HepG2 (cell line): ENCODE data around the gene LRBA. TPM values are rescaled to one million over a fixed set of nuclear protein-coding genes. Genes with fewer than 3 reads are reported as not detected.

ENCODE experiments used
- AKAP8 ChIP-seq: sonication (generic); formaldehyde crosslinking; IDR thresholded peaks from 2 replicates; pipeline ENCODE4 v1.5.1; 2020; ENCODE audit warnings: mild to moderate bottlenecking, missing genetic modification reagents
- ARNT ChIP-seq: fragments of 450-650 bp; IDR thresholded peaks from 2 replicates; pipeline ENCODE4 v1.6.1; 2017
- ARNT2 ChIP-seq: sonication (generic); formaldehyde crosslinking; IDR thresholded peaks from 2 replicates; pipeline ENCODE4 v1.8.0; 2022; ENCODE audit warnings: mild to moderate bottlenecking, low read depth, missing genetic modification reagents, moderate library complexity
- EP300 ChIP-seq, 3 experiments: sonication (generic) in 1 of 3; formaldehyde crosslinking in 1 of 3; IDR thresholded peaks; 2 replicates each; pipeline versions ENCODE4 v1.5.1 to v1.6.1; 2011 to 2020; ENCODE audit warnings: low read depth in 2 of 3, low read length in 2 of 3, borderline replicate concordance in 1 of 3, improper control_type of control experiment in 1 of 3, mild to moderate bottlenecking in 1 of 3, missing genetic modification reagents in 1 of 3, moderate library complexity in 1 of 3
- HOXA5 ChIP-seq: sonication (generic); formaldehyde crosslinking; IDR thresholded peaks from 2 replicates; pipeline ENCODE4 v1.4.0; 2020; ENCODE audit warnings: missing genetic modification reagents
- JUN ChIP-seq: sonication (generic); formaldehyde crosslinking; IDR thresholded peaks from 2 replicates; pipeline ENCODE4 v1.4.0; 2020; ENCODE audit warnings: mild to moderate bottlenecking, missing genetic modification reagents
- MYC ChIP-seq: sonication (generic); formaldehyde crosslinking; IDR thresholded peaks from 2 replicates; pipeline ENCODE4 v1.9.0; 2021; ENCODE audit warnings: missing genetic modification reagents, borderline replicate concordance
- NFYC ChIP-seq: IDR thresholded peaks from 2 replicates; pipeline ENCODE4 v1.6.1; 2016; ENCODE audit warnings: missing genetic modification reagents, missing compliant biosample characterization
- PRMT3 ChIP-seq: sonication (generic); formaldehyde crosslinking; IDR thresholded peaks from 2 replicates; pipeline ENCODE4 v1.8.1; 2022; ENCODE audit warnings: low read depth, mild to moderate bottlenecking, moderate library complexity, missing genetic modification reagents, borderline replicate concordance
- RORA ChIP-seq: sonication (generic); formaldehyde crosslinking; IDR thresholded peaks from 2 replicates; pipeline ENCODE4 v1.5.0; 2020; ENCODE audit warnings: mild to moderate bottlenecking, missing genetic modification reagents, moderate library complexity
- SETDB1 ChIP-seq: sonication (generic); formaldehyde crosslinking; IDR thresholded peaks from 2 replicates; pipeline ENCODE4 v1.5.1; 2020; ENCODE audit warnings: missing genetic modification reagents, mild to moderate bottlenecking, borderline replicate concordance
- SP2 ChIP-seq: sonication (generic); formaldehyde crosslinking; IDR thresholded peaks from 2 replicates; pipeline ENCODE4 v1.5.1; 2020; ENCODE audit warnings: mild to moderate bottlenecking, missing genetic modification reagents
- TRIM24 ChIP-seq: sonication (generic); formaldehyde crosslinking; IDR thresholded peaks from 2 replicates; pipeline ENCODE4 v1.8.0; 2022; ENCODE audit warnings: mild to moderate bottlenecking, missing genetic modification reagents
- ZNF121 ChIP-seq: sonication (generic); formaldehyde crosslinking; IDR thresholded peaks from 2 replicates; pipeline ENCODE4 v1.5.0; 2020; ENCODE audit warnings: mild to moderate bottlenecking, missing genetic modification reagents
- ZNF180 ChIP-seq: sonication (generic); formaldehyde crosslinking; IDR thresholded peaks from 2 replicates; pipeline ENCODE4 v1.4.0; 2020; ENCODE audit warnings: low read depth, missing genetic modification reagents, borderline replicate concordance
- ZNF232 ChIP-seq: sonication (generic); formaldehyde crosslinking; IDR thresholded peaks from 2 replicates; pipeline ENCODE4 v1.4.0; 2020; ENCODE audit warnings: missing genetic modification reagents, borderline replicate concordance
- ZNF253 ChIP-seq: sonication (generic); formaldehyde crosslinking; IDR thresholded peaks from 2 replicates; pipeline ENCODE4 v1.8.0; 2022; ENCODE audit warnings: mild to moderate bottlenecking, missing genetic modification reagents, borderline replicate concordance
- ZNF263 ChIP-seq: sonication (generic); formaldehyde crosslinking; IDR thresholded peaks from 2 replicates; pipeline ENCODE4 v1.4.0; 2020; ENCODE audit warnings: missing genetic modification reagents
- ZNF607 ChIP-seq: sonication (generic); formaldehyde crosslinking; IDR thresholded peaks from 2 replicates; pipeline ENCODE4 v1.5.1; 2020; ENCODE audit warnings: missing genetic modification reagents, mild to moderate bottlenecking, borderline replicate concordance
- ZNF720 ChIP-seq: sonication (generic); formaldehyde crosslinking; IDR thresholded peaks from 2 replicates; pipeline ENCODE4 v1.4.0; 2020; ENCODE audit warnings: missing genetic modification reagents
- ZNF768 ChIP-seq: sonication (generic); formaldehyde crosslinking; IDR thresholded peaks from 2 replicates; pipeline ENCODE4 v1.4.0; 2020; ENCODE audit warnings: missing genetic modification reagents
- polyA plus RNA-seq, 8 experiments: library from polyadenylated mRNA; depleted of rRNA in 3 of 8; stranded (reverse) in 7 of 8; unstranded in 1 of 8; fragments of >200 nt; fragmentation: Illumina TruSeq in 4 of 8; extraction: Trizol in 4 of 8; gene quantifications; 2 replicates each; pipeline versions ENCODE4 v1.2.1 to v1.2.3, GENCODE V29; 2011 to 2016; ENCODE audit warnings: low read depth in 4 of 8, missing spikeins in 1 of 8, mixed read lengths in 1 of 8; ENCODE audit not compliant: insufficient read depth in 1 of 8
- total RNA-seq, 5 experiments: library from RNA; depleted of rRNA; stranded (reverse); fragments of >200 nt; fragmentation: Illumina TruSeq; extraction: Trizol; gene quantifications; 2 replicates each; pipeline ENCODE4 v1.2.3, GENCODE V29; 2016; ENCODE audit warnings: low read depth in 1 of 5
- TF ChIP-seq, protein P1 (sequence below): sonication (generic); formaldehyde crosslinking; IDR thresholded peaks from 2 replicates; pipeline ENCODE4 v1.4.0; 2020; ENCODE audit warnings: mild to moderate bottlenecking, missing genetic modification reagents, borderline replicate concordance
- TF ChIP-seq, protein P2 (sequence below): sonication (generic); formaldehyde crosslinking; IDR thresholded peaks from 2 replicates; pipeline ENCODE4 v1.5.0; 2020; ENCODE audit warnings: missing genetic modification reagents
- TF ChIP-seq, protein P3 (sequence below): sonication (generic); formaldehyde crosslinking; conservative IDR thresholded peaks from 2 replicates; pipeline ENCODE4 v1.4.0; 2020; ENCODE audit warnings: missing genetic modification reagents
- TF ChIP-seq, protein P4 (sequence below), 2 experiments: fragments of 450-650 bp in 1 of 2; sonication (generic) in 1 of 2; formaldehyde crosslinking; IDR thresholded peaks; 2 replicates each; pipeline versions ENCODE4 v1.5.0 to v1.8.0; 2020 to 2022; ENCODE audit warnings: mild to moderate bottlenecking in 1 of 2, missing genetic modification reagents in 1 of 2

Gene LRBA
- total and polyA plus RNA-seq, 2 of the 13 experiments (the other 11 are each of a cell fraction or from before 2014, with no cell fraction given), result 21.0 to 37.2 TPM

DNA sequence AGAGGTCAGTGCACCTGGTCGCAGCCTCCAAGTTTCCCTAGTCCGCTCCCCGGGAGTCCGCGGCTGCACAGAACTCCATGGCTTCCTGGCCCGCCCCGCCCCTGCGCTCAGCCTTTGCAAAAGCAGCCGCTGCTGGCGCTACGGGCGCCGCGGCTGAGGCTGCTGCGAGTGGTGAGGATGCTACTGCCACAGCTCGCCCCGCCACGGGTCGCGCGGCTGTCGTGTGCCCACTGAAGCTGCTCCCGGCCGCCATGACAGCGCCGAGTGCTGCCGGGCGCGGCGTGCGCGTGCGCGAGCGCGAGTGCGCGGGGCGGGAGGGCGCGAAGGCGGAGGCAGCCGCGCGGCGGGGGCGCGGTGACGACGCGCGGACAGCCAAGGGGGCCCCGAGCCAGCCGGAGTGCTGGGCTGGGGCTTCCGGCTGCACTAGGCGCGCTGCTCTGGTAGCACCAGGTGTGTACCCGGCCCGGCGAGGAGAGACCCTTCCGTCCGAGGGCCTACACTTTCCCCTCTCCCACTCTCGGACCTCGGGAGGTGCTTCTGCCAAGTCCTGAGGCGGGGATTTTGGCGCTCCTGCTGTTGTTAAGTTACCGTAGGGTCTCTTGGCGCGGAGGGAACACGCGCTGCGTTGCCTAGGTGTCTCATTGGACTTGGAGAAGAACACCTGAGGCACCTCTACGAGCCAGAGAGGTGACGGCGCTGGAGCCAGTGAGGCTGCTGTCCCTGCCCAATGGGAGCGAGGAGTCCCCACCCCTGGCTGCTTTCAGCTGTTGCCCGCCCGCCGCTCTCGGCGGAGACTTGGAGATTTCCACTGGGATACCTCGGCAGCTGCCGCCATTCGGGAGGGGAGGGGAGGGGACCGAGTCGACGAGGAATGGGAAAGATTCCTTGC, 619 bp upstream of the LRBA start (continued):
- no peak for TF ChIP-seq RORA
- no peak; the same call in 1 of the 2 replicates for TF ChIP-seq ZNF232
- TF ChIP-seq ZNF180 (CRISPR knock-in tag), result no peak
- TF ChIP-seq HOXA5 (CRISPR knock-in tag), result no peak; the same call in 1 of the 2 replicates
- TF ChIP-seq SP2 (CRISPR knock-in tag), result no peak
- TF ChIP-seq AKAP8 (CRISPR knock-in tag), result no peak
- TF ChIP-seq, protein P1, sequence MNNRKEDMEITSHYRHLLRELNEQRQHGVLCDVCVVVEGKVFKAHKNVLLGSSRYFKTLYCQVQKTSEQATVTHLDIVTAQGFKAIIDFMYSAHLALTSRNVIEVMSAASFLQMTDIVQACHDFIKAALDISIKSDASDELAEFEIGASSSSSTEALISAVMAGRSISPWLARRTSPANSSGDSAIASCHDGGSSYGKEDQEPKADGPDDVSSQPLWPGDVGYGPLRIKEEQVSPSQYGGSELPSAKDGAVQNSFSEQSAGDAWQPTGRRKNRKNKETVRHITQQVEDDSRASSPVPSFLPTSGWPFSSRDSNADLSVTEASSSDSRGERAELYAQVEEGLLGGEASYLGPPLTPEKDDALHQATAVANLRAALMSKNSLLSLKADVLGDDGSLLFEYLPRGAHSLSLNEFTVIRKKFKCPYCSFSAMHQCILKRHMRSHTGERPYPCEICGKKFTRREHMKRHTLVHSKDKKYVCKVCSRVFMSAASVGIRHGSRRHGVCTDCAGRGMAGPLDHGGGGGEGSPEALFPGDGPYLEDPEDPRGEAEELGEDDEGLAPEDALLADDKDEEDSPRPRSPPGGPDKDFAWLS (CRISPR knock-in tag), result no peak
- TF ChIP-seq ZNF720 (CRISPR knock-in tag), result no peak
- no peak for TF ChIP-seq EP300 (IDR thresholded peaks at IDR 0.05; ENCODE audit: low read depth in 2 of 2, low read length in 2 of 2)
- peak; percentile 34; the same call in 1 of the 2 replicates for TF ChIP-seq EP300 (CRISPR knock-in tag; IDR thresholded peaks at IDR 0.05; ENCODE audit: borderline replicate concordance)
- peak; percentile 78 for TF ChIP-seq ARNT2
- no peak for TF ChIP-seq ARNT
- TF ChIP-seq JUN (CRISPR knock-in tag), result no peak
- TF ChIP-seq ZNF607, result peak; percentile 24; the same call in 1 of the 2 replicates
- TF ChIP-seq PRMT3 (CRISPR knock-in tag), result no peak
- TF ChIP-seq, protein P2, sequence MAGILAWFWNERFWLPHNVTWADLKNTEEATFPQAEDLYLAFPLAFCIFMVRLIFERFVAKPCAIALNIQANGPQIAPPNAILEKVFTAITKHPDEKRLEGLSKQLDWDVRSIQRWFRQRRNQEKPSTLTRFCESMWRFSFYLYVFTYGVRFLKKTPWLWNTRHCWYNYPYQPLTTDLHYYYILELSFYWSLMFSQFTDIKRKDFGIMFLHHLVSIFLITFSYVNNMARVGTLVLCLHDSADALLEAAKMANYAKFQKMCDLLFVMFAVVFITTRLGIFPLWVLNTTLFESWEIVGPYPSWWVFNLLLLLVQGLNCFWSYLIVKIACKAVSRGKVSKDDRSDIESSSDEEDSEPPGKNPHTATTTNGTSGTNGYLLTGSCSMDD, result no peak
- 0 out of 2 replicates have a peak, but pooled peaks have one; percentile 41 for TF ChIP-seq ZNF253 (CRISPR knock-in tag)
- no peak for TF ChIP-seq SETDB1 (CRISPR knock-in tag)
- peak; percentile 30; the same call in 1 of the 2 replicates for TF ChIP-seq ZNF121 (CRISPR knock-in tag)
- TF ChIP-seq, protein P3, sequence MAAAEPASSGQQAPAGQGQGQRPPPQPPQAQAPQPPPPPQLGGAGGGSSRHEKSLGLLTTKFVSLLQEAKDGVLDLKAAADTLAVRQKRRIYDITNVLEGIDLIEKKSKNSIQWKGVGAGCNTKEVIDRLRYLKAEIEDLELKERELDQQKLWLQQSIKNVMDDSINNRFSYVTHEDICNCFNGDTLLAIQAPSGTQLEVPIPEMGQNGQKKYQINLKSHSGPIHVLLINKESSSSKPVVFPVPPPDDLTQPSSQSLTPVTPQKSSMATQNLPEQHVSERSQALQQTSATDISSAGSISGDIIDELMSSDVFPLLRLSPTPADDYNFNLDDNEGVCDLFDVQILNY (CRISPR knock-in tag), result peak; percentile 69; the same call in 1 of the 2 replicates
- TF ChIP-seq TRIM24 (CRISPR knock-in tag), result 0 out of 2 replicates have a peak, but pooled peaks have one; percentile 44
- TF ChIP-seq, protein P4, sequence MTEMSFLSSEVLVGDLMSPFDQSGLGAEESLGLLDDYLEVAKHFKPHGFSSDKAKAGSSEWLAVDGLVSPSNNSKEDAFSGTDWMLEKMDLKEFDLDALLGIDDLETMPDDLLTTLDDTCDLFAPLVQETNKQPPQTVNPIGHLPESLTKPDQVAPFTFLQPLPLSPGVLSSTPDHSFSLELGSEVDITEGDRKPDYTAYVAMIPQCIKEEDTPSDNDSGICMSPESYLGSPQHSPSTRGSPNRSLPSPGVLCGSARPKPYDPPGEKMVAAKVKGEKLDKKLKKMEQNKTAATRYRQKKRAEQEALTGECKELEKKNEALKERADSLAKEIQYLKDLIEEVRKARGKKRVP (CRISPR knock-in tag; IDR thresholded peaks at IDR 0.05), result no peak
- peak; percentile 72 for TF ChIP-seq ZNF768 (CRISPR knock-in tag)
- peak; percentile 84; the same call in 1 of the 2 replicates for TF ChIP-seq MYC (CRISPR knock-in tag)
- TF ChIP-seq ZNF263 (CRISPR knock-in tag), result no peak
- TF ChIP-seq NFYC (CRISPR knock-in tag), result peak; percentile 11; the same call in 1 of the 2 replicates
